ENCODE measurements around the gene LRP6. TPM values are rescaled to one million over a fixed set of nuclear protein-coding genes. Genes with fewer than 3 reads are reported as not detected.

LRP6 gene
- total RNA-seq, 2 donors from 2014 or later = 1.8 to 2.0 TPM

GRCh38 chr12:12107678-12108077 lies 159.2 kb downstream of the LRP6 start:
- H3K9me3 ChIP-seq (ENCODE audit: control insufficient read depth, low read length, poor library complexity, severe bottlenecking) = no peaks in the 10 kb centered on the region
- Mint-ChIP-seq H3K27ac (no peak overlapping the region), H3K36me3 (ENCODE audit: low read depth) (peaks cover 4% of the 10 kb centered on the region), H3K4me3 (no peak overlapping the region), H3K4me1 (no peaks in the 10 kb centered on the region), H3K27me3 (no peaks in the 10 kb centered on the region)
- DNase-seq (no peak), ATAC-seq (no peak)

- no peak overlapping the region for H3K4me3 Mint-ChIP-seq
- no peak for DNase-seq
- peaks cover 5% of the 10 kb centered on the region for H3K36me3 Mint-ChIP-seq (ENCODE audit: low read depth)
- H3K27ac Mint-ChIP-seq = no peak overlapping the region
- peaks cover 2% of the 10 kb centered on the region for H3K4me1 Mint-ChIP-seq
- ATAC-seq = no peak
- no peaks in the 10 kb centered on the region for H3K9me3 ChIP-seq (ENCODE audit: control insufficient read depth, low read length, poor library complexity, severe bottlenecking)
- H3K27me3 Mint-ChIP-seq = peaks cover 9% of the 10 kb centered on the region
These were observed 167.7 kb downstream of the LRP6 start for GRCh38 chr12:12099102-12099501.

- Mint-ChIP-seq H3K4me1 (peaks cover 2% of the 10 kb centered on the region), H3K4me3 (no peak overlapping the region), H3K27ac (no peak overlapping the region), H3K36me3 (ENCODE audit: low read depth) (peaks cover 5% of the 10 kb centered on the region), H3K27me3 (peaks cover 9% of the 10 kb centered on the region)
- DNase-seq (no peak), ATAC-seq (no peak)
- no peaks in the 10 kb centered on the region for H3K9me3 ChIP-seq (ENCODE audit: control insufficient read depth, low read length, poor library complexity, severe bottlenecking)
These were observed 168.2 kb downstream of the LRP6 start for GRCh38 chr12:12098691-12099015.

- DNase-seq (no peak), ATAC-seq (no peak)
- no peak overlapping the region for H3K27ac Mint-ChIP-seq
- peaks cover 2% of the 10 kb centered on the region for H3K4me1 Mint-ChIP-seq
- peaks cover 3% of the 10 kb centered on the region for H3K36me3 Mint-ChIP-seq (ENCODE audit: low read depth)
- H3K9me3 ChIP-seq (ENCODE audit: control insufficient read depth, low read length, poor library complexity, severe bottlenecking) = no peaks in the 10 kb centered on the region
- H3K4me3 Mint-ChIP-seq = no peak overlapping the region
- peaks cover 9% of the 10 kb centered on the region for H3K27me3 Mint-ChIP-seq
These were observed 168.8 kb downstream of the LRP6 start for GRCh38 chr12:12097891-12098690.

GRCh38 chr12:12095021-12095420 lies 171.8 kb downstream of the LRP6 start:
- no peak for ATAC-seq
- no peak overlapping the region for H3K27ac Mint-ChIP-seq

GRCh38 chr12:12094481-12094880 lies 172.4 kb downstream of the LRP6 start:
- Mint-ChIP-seq H3K27me3 (peaks cover 23% of the 10 kb centered on the region), H3K4me3 (no peak overlapping the region), H3K27ac (no peak overlapping the region), H3K4me1 (peaks cover 2% of the 10 kb centered on the region), H3K36me3 (ENCODE audit: low read depth) (no peaks in the 10 kb centered on the region)
- no peak for DNase-seq
- ATAC-seq = no peak
- no peaks in the 10 kb centered on the region for H3K9me3 ChIP-seq (ENCODE audit: control insufficient read depth, low read length, poor library complexity, severe bottlenecking)

More at GRCh38 chr12:12095021-12095420, 171.8 kb downstream of the LRP6 start:
- no peak for DNase-seq
- Mint-ChIP-seq H3K4me3 (no peak overlapping the region), H3K27me3 (peaks cover 19% of the 10 kb centered on the region), H3K36me3 (ENCODE audit: low read depth) (no peaks in the 10 kb centered on the region), H3K4me1 (peaks cover 2% of the 10 kb centered on the region)
- H3K9me3 ChIP-seq (ENCODE audit: control insufficient read depth, low read length, poor library complexity, severe bottlenecking) = no peaks in the 10 kb centered on the region

- DNase-seq (no peak), ATAC-seq (no peak)
- Mint-ChIP-seq H3K27me3 (peaks cover 41% of the 10 kb centered on the region), H3K27ac (no peak overlapping the region), H3K4me1 (peaks cover 2% of the 10 kb centered on the region), H3K36me3 (ENCODE audit: low read depth) (peaks cover 2% of the 10 kb centered on the region), H3K4me3 (no peak overlapping the region)
- no peaks in the 10 kb centered on the region for H3K9me3 ChIP-seq (ENCODE audit: control insufficient read depth, low read length, poor library complexity, severe bottlenecking)
These were observed 174.7 kb downstream of the LRP6 start for GRCh38 chr12:12091977-12092663.

- Mint-ChIP-seq H3K27ac (no peak overlapping the region), H3K27me3 (peaks cover 45% of the 10 kb centered on the region), H3K4me3 (no peak overlapping the region), H3K4me1 (peaks cover 2% of the 10 kb centered on the region), H3K36me3 (ENCODE audit: low read depth) (peaks cover 2% of the 10 kb centered on the region)
- no peaks in the 10 kb centered on the region for H3K9me3 ChIP-seq (ENCODE audit: control insufficient read depth, low read length, poor library complexity, severe bottlenecking)
- DNase-seq (no peak), ATAC-seq (no peak)
These were observed 175.8 kb downstream of the LRP6 start for GRCh38 chr12:12091071-12091470.

- H3K27ac Mint-ChIP-seq = no peak overlapping the region
- DNase-seq (no peak), ATAC-seq (no peak)
- H3K27me3 Mint-ChIP-seq = peaks cover 36% of the 10 kb centered on the region
- no peak overlapping the region for H3K4me3 Mint-ChIP-seq
- H3K9me3 ChIP-seq (ENCODE audit: control insufficient read depth, low read length, poor library complexity, severe bottlenecking) = no peaks in the 10 kb centered on the region
- peaks cover 2% of the 10 kb centered on the region for H3K36me3 Mint-ChIP-seq (ENCODE audit: low read depth)
- no peaks in the 10 kb centered on the region for H3K4me1 Mint-ChIP-seq
These were observed 178.1 kb downstream of the LRP6 start for GRCh38 chr12:12088761-12089160.

GRCh38 chr12:12088147-12088546 lies 178.7 kb downstream of the LRP6 start:
- peaks cover 36% of the 10 kb centered on the region for H3K27me3 Mint-ChIP-seq

GRCh38 chr12:12087693-12088034 lies 179.2 kb downstream of the LRP6 start:
- H3K27me3 Mint-ChIP-seq = peaks cover 36% of the 10 kb centered on the region
- H3K27ac Mint-ChIP-seq = no peak overlapping the region
- no peak for DNase-seq
- H3K9me3 ChIP-seq (ENCODE audit: control insufficient read depth, low read length, poor library complexity, severe bottlenecking) = no peaks in the 10 kb centered on the region
- no peaks in the 10 kb centered on the region for H3K4me1 Mint-ChIP-seq
- peaks cover 2% of the 10 kb centered on the region for H3K36me3 Mint-ChIP-seq (ENCODE audit: low read depth)
- H3K4me3 Mint-ChIP-seq = no peak overlapping the region
- ATAC-seq = no peak

More at GRCh38 chr12:12088147-12088546, 178.7 kb downstream of the LRP6 start:
- H3K4me1 Mint-ChIP-seq = no peaks in the 10 kb centered on the region
- H3K36me3 Mint-ChIP-seq (ENCODE audit: low read depth) = peaks cover 2% of the 10 kb centered on the region
- H3K4me3 Mint-ChIP-seq = no peak overlapping the region
- H3K9me3 ChIP-seq (ENCODE audit: control insufficient read depth, low read length, poor library complexity, severe bottlenecking) = no peaks in the 10 kb centered on the region
- DNase-seq = no peak
- no peak overlapping the region for H3K27ac Mint-ChIP-seq
- no peak for ATAC-seq

- H3K4me1 Mint-ChIP-seq = no peaks in the 10 kb centered on the region
- DNase-seq (no peak), ATAC-seq (no peak)
- peaks cover 36% of the 10 kb centered on the region for H3K27me3 Mint-ChIP-seq
- H3K27ac Mint-ChIP-seq = no peak overlapping the region
- no peaks in the 10 kb centered on the region for H3K9me3 ChIP-seq (ENCODE audit: control insufficient read depth, low read length, poor library complexity, severe bottlenecking)
- H3K36me3 Mint-ChIP-seq (ENCODE audit: low read depth) = peaks cover 2% of the 10 kb centered on the region
- no peak overlapping the region for H3K4me3 Mint-ChIP-seq
These were observed 179.7 kb downstream of the LRP6 start for GRCh38 chr12:12086973-12087692.

GRCh38 chr12:12086362-12086761 lies 180.5 kb downstream of the LRP6 start:
- Mint-ChIP-seq H3K36me3 (ENCODE audit: low read depth) (peaks cover 2% of the 10 kb centered on the region), H3K4me1 (no peaks in the 10 kb centered on the region), H3K4me3 (no peak overlapping the region), H3K27ac (no peak overlapping the region), H3K27me3 (peaks cover 34% of the 10 kb centered on the region)
- ATAC-seq (no peak), DNase-seq (no peak)
- H3K9me3 ChIP-seq (ENCODE audit: control insufficient read depth, low read length, poor library complexity, severe bottlenecking) = no peaks in the 10 kb centered on the region

All from T-helper 17 cell (primary cell).